Stimulated activated CD4-positive, alpha-beta T cell treated with anti-CD3 and anti-CD28 coated beads, Interleukin-2, amount 100 ng/mL, for 4 hours (primary cell): ENCODE data around the gene FEZF2.

ENCODE experiments used
- DNase-seq: peaks from one replicate; pipeline ENCODE4 v3.0.0-alpha.2; 2020; ENCODE audit warnings: low read depth

Gene FEZF2

DNA sequence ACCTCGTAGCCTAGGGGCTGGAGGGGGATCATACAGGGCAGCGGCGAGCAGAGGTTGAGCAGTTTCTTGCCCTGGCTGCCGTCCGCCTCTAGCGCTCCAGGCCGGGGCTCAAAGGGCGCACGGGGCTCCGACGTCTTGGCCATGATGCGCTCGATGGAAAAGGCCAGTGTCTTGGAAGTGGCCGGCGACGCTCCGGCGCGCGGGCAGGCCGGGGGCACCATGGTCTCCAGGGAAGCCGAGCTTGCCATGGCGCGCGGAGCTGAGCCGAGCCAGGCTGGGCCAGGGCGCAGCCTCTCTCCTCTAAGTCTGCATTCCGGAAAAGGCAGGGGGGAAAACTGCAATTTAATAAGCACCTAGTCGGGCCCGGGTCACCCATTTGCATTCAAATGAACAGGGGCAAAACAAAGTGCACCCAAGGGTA, 719 bp downstream of the FEZF2 start:
- DNase-seq: no peak

DNA sequence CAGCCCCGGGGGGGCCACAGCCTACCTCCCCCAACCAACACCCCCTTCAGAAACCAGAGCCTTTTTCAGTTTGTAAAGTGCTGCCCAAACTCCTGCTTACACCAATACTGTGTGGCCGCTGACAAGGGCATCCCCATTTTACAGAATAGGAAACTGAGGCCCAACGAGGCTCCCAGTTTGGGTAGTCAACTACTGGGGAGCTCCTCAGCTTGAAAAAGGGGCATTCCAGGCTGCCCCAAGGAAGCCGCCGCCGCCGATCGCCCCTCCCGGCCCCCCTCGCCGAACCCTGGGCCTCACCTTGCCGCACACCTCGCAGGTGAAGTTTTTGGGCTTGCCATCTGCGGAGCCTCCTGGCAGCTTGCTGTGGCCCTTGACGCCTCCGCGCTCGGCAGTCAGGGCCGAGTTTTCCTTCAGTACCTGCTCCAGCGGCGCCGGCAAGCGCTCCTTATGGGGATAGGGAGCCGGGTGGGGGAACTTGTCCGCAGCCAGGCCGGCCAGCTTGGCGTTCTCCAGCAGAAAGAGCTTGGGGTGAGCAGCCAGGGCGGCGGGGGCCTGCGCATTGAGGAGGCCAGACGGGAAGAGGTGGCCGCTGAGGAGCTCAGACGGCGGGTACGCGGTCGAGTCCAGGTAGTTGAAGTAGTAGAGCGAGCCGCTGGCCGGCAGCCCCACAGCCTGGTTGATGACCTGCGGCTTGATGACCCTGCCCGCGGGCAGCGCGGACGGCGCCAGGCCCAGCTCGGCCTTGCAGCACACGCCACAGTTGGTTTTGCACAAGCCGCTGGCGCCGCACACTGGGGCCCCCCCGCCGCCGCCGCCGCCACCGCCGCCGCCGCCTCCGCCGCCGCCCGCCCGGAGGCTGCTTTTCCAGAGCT, 1.4 kb downstream of the FEZF2 start:
- no peak for DNase-seq

DNA sequence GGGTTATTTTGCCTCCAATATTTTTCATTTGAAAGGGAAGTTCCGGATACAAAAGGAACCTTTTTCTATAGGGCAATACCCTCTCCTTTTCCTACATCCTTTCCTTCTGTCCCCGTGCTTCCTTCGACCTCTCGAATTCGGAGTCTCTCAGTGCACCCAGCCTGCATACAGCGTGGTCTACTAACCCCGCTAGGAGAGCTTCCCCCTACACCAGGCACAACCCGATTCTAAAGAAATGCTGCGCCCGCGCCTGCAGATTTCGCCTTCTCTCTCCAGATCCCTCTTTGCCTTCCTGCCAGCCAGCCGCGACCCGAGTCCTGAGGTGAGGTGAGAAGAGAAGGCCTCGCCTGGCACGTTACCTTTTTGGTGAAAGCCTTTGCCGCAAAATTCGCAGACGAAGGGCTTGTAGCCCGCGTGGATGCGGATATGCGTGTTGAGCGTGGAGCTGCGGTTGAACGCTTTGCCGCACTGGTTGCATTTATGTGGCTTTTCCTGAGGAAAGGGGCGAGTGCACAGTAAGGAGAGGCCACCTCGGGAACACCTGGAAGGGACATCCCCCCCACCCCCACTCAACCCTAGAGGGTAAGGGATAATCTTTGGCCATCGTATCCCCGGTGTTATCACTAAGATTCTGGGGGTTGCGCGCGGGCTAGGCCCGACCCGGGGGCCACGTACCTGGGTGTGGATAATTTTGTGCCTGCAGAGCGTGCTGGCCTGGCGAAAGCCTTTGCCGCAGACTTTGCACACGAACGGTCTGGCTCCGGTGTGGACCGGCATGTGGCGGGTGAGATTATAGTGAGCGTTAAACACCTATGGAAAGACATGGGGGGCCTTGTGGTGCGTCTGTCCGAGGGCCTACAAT, 2.3 kb downstream of the FEZF2 start:
- DNase-seq: no peak

GRCh38 chr3:62370112-62370857, 3.1 kb downstream of the FEZF2 start:
- no peak for DNase-seq

DNA sequence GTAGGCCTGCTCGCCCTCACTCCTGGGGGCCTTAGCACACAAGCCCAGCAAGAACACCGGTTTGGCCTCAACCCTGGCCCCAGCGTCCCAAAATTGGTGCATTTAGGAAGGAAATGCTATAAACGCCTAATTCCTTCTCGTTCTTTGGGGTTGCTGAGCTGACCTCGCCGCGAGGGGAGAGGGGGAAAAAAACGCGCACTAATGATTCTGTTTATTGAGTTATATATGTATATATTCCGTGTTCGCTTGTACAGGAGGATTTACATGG, 3.9 kb downstream of the FEZF2 start:
- DNase-seq: no peak

GRCh38 chr3:62368705-62369475, 4.5 kb downstream of the FEZF2 start:
- no peak for DNase-seq

DNA sequence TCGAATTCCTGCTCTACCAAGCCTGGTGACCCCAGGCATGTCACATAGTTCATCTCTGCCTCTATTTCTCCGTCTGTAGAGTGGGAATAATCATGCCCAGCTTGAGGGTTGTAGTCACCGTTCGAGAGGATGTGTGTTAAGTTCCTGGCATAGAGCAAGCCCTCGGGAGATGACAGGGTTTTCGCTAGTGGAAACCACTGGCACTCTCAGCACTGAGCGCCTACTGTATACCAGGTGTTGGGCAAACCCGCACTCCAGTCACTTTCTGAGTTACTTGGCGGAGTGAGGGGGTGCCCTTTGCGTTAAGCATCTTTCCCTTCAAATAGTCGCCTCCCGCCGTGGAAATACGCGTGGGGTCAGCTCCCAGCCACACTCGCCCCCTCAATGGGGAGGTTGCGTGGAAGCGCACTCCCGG, 5.1 kb downstream of the FEZF2 start:
- DNase-seq: no peak

DNA sequence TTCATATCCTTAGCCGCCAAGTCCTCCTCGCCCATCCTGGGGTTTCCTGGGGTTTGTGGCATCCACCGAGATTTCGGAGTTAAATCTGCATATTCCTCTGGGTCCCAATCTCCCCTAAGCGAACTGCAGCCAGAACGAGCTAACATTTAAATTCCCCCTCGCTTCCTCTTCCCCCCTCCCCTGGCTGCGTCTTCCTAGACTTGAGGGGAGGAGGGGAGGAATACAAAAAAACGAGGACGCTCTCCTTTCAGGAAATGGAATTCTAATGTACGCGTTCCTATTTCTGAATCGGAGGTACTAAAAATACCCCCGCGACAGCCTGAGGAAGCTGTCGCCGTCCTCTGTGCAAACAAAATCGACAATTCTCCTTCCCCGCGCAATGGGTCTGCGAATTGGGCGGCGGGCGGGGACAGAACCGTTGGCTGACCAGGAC, 5.6 kb downstream of the FEZF2 start:
- no peak for DNase-seq

GRCh38 chr3:62366126-62366484, 7.2 kb downstream of the FEZF2 start:
- no peak for DNase-seq

GRCh38 chr3:62365391-62366125, 7.8 kb downstream of the FEZF2 start:
- DNase-seq: no peak

- no peak for DNase-seq
These were observed 9.2 kb downstream of the FEZF2 start for GRCh38 chr3:62364191-62364590.

DNA sequence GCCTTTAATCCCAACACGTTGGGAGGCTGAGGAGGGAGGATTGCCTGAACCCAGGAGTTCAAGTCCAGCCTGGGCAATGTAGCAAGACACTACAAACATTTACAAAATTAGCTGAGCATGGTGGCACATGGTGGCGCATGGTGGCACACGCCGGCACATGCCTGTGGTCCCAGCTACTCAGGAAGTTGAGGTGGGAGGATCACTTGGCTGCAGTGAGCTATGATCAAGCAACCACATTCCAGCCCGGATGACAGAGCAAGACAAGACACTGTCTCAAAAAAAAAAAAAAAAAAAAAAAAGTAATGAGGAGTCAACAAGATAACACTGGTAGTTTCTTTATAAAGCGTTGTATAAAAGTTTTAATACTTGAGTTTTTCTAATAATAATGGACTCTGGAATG, 10.1 kb downstream of the FEZF2 start:
- DNase-seq: no peak

- DNase-seq: no peak
These were observed 11.5 kb downstream of the FEZF2 start for GRCh38 chr3:62361824-62362223.

DNA sequence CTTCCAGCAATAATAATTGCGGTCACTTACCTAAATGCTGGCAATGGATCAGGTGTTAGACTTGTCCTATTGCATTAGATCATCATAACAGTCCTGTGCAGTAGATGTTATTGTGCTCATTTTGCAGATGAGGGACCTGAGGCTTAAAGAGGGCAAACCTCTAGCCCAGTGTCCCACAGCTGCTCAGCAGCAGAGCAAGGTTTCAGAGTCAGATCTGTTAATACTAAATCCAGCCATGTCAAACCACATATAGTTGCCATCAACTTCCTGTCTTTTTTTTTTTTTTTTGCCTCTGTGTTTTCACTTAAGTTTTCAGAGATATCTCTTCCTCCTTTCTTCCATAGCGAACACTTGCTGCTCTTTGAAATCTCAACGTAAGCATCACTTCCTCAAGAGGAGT, 12.1 kb downstream of the FEZF2 start:
- no peak for DNase-seq

GRCh38 chr3:62359531-62359930, 13.8 kb downstream of the FEZF2 start:
- DNase-seq: no peak

GRCh38 chr3:62356356-62356755, 17.0 kb downstream of the FEZF2 start:
- DNase-seq: no peak

GRCh38 chr3:62355703-62356102, 17.6 kb downstream of the FEZF2 start:
- DNase-seq: no peak

DNA sequence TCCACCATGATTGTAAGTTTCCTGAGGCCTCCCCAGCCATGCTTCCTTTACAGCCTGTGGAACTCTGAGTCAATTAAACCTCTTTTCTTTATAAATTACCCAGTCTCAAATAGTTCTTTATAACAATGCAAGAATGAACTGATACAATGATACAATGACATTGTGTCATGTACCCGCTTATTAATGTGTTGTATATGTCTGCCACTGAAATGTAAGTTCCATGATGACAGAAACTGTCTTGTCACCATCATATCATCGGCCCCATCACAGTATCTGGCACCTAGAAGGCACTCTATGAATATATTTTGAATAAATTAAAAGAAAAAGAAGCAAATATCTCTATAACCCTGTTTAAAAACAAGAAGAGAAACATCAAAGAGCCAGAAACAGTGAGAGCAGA, 29.6 kb downstream of the FEZF2 start:
- no peak for DNase-seq

- DNase-seq: no peak
These were observed 38.2 kb downstream of the FEZF2 start for GRCh38 chr3:62335196-62335595.

- DNase-seq: no peak
These were observed 40.5 kb downstream of the FEZF2 start for GRCh38 chr3:62332835-62333244.

DNA sequence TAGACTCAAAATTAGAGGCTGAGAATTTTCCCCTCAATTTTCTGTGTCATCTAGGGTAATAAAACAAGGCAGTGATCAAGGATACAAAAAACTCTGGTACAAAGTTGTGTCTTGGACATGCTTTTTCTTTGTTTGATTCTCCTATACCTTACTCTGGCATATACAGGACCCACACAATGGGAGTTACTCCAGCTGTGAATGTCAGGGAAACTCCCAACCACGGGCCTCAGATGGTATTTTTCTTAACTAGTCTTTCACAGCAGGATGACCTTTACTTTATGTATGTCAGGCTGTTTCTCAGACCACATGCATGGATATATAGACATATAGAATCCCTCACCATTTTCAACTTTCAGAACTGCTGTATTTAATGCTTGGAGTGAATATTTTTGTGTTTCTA, 41.3 kb downstream of the FEZF2 start:
- no peak for DNase-seq
